ENCODE results near the gene UXT. TPM values are rescaled to one million over a fixed set of nuclear protein-coding genes. Genes with fewer than 3 reads are reported as not detected.

Gene UXT
- total RNA-seq, 1 experiment from 2014 or later: 98.0 TPM

GRCh38 chrX:47661539-47661938 lies 2.6 kb upstream of the UXT start:
- Histone ChIP-seq H3K4me1 (no peaks in the 10 kb centered on the region), H3K36me3 (no peaks in the 10 kb centered on the region), H3K4me3 (no peak overlapping the region), H3K27me3 (no peaks in the 10 kb centered on the region), H3K9me3 (replicated peaks) (no peaks in the 10 kb centered on the region), H3K27ac (no peak overlapping the region)
- no peak for DNase-seq

DNA sequence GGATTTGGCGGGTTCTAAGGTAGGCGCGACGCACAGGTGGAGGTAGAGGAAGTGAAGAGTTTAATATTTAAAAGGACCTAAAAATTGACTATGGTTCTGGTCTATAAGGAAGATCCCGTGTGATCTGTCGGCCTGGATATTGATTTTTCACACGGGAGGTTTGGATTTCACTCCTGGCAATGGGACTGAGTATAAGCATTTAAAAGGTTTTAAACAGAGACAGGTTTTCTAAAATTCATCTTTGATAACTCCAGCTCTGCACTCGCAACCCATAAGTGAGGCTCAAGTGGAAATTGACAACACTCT lies 394 bp upstream of the UXT start:
- no peaks in the 10 kb centered on the region for H3K36me3 ChIP-seq
- H3K4me1 ChIP-seq: no peaks in the 10 kb centered on the region
- H3K9me3 ChIP-seq (replicated peaks): no peaks in the 10 kb centered on the region
- peak overlapping the region; percentile 92; the same call in 1 of the 2 replicates for H3K27ac ChIP-seq
- H3K4me3 ChIP-seq: peak overlapping the region; percentile 64
- no peak for DNase-seq
- no peaks in the 10 kb centered on the region for H3K27me3 ChIP-seq

GRCh38 chrX:47658301-47658683 lies 688 bp downstream of the UXT start:
- no peaks in the 10 kb centered on the region for H3K27me3 ChIP-seq
- H3K9me3 ChIP-seq (replicated peaks): no peaks in the 10 kb centered on the region
- H3K4me3 ChIP-seq: peak overlapping the region; percentile 64
- H3K4me1 ChIP-seq: no peaks in the 10 kb centered on the region
- H3K27ac ChIP-seq: peak overlapping the region; percentile 92
- no peaks in the 10 kb centered on the region for H3K36me3 ChIP-seq
- no peak for DNase-seq

DNA sequence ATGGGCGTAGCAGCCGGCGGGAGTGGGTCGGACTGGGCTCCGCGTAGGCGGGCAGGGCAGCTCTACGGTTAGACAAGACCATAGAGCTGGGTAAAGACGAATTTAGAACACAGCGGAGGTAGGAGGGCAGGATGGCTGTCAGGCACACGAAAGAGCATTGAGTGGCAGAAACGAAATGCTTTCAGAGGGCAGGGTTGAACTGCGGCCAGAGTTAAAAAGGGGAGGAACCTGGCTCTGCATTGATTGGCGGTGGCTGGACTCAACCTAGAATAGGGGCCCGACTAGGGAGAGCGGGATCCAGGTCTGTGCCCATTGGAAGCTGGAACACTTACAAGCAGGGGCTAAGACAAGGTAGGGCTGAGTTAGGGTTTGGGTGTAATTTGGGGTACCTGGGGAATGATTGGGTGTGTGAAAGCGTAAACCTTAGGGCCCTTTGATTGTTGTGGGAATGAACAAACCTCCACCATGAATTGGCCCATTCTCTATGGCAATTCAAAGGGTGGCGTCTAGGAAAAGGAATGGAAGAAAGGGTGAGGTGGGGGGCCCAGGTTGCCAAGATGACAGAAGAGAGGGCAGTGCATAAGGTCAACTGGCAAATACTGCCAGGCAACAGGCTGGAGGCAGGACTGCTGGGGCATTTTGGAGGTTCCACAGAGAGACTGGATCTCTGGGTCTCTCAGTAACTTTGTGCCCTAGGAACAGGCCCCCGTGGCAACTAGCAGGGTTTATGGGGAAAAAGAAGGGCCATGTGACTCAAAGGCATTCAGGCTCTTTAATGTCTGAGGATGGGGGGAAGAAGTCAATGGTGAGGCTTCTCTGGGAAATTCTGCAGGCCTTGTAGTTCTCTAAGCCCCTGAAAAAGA lies 7.7 kb downstream of the UXT start:
- Histone ChIP-seq H3K4me3 (peak overlapping the region; percentile 54), H3K27me3 (no peaks in the 10 kb centered on the region), H3K9me3 (replicated peaks) (no peaks in the 10 kb centered on the region), H3K27ac (peak overlapping the region; percentile 62), H3K4me1 (no peaks in the 10 kb centered on the region), H3K36me3 (no peaks in the 10 kb centered on the region)
- DNase-seq: no peak

- H3K9me3 ChIP-seq (replicated peaks): no peaks in the 10 kb centered on the region
- peak within 1 kb of the TSS; percentile 79 for H3K27ac ChIP-seq
- peak within 1 kb of the TSS; percentile 81 for H3K4me3 ChIP-seq
- no peaks in the 10 kb centered on the region for H3K36me3 ChIP-seq
- no peaks in the 10 kb centered on the region for H3K4me1 ChIP-seq
- H3K27me3 ChIP-seq: no peaks in the 10 kb centered on the region
- peak; percentile 93 to 94 for DNase-seq
Measured at GRCh38 chrX:47650164-47651042, 8.6 kb downstream of the UXT start, which contains the start of gene ELK1. Gene ELK1, minus strand, starts transcription at chrX:47650563. Its CDS starts 9,122 bp downstream, at chrX:47641441.

DNA sequence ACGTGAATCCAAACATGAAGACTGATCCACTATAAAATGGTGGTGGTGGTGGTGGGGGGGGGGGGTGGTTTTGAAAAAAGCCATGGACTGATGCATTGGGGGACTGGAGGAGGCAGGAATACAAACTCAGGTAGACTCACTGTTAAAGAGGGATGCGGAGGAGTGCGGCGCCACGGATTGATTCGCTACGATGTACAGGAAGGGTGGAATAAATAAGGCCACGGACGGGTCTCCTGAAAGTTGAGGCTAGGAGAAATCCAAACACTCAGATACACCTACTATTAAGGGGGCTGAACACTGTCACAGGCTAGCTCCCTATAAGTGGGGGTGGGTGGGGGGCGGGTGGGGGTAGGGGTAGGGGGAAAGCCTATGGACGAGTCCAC lies 9.2 kb downstream of the UXT start:
- no peak for DNase-seq
- no peak overlapping the region for H3K27ac ChIP-seq
- no peaks in the 10 kb centered on the region for H3K27me3 ChIP-seq
- no peaks in the 10 kb centered on the region for H3K9me3 ChIP-seq (replicated peaks)
- peak overlapping the region; percentile 81 for H3K4me3 ChIP-seq
- H3K4me1 ChIP-seq: no peaks in the 10 kb centered on the region
- H3K36me3 ChIP-seq: no peaks in the 10 kb centered on the region

- no peaks in the 10 kb centered on the region for H3K4me1 ChIP-seq
- no peaks in the 10 kb centered on the region for H3K27me3 ChIP-seq
- no peaks in the 10 kb centered on the region for H3K9me3 ChIP-seq (replicated peaks)
- peak overlapping the region; percentile 81 for H3K4me3 ChIP-seq
- no peaks in the 10 kb centered on the region for H3K36me3 ChIP-seq
- DNase-seq: no peak
- no peak overlapping the region for H3K27ac ChIP-seq
Measured at GRCh38 chrX:47649271-47649670, 9.7 kb downstream of the UXT start.

DNA sequence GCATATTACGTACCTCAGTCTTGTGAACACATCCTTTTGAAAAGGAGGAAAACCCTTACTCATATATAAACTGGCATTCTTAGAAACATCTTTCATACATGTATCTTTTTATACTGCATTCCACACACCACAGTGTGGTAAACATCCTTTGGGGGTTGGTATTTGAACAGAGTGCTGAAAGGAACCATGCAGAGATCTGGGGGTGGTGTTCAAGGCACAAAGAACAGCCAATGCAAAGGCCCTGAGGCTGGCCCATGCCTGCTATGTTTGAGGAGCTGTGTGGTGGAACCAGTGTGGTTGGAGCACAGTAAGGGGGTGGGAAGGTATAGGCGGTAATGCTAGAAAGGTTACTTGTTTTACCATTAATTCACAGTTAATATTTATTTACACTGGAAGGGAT lies 10.6 kb downstream of the UXT start:
- Histone ChIP-seq H3K27ac (no peak overlapping the region), H3K9me3 (replicated peaks) (no peaks in the 10 kb centered on the region), H3K4me1 (no peaks in the 10 kb centered on the region), H3K27me3 (no peaks in the 10 kb centered on the region), H3K4me3 (no peak overlapping the region), H3K36me3 (no peaks in the 10 kb centered on the region)
- DNase-seq: no peak

DNA sequence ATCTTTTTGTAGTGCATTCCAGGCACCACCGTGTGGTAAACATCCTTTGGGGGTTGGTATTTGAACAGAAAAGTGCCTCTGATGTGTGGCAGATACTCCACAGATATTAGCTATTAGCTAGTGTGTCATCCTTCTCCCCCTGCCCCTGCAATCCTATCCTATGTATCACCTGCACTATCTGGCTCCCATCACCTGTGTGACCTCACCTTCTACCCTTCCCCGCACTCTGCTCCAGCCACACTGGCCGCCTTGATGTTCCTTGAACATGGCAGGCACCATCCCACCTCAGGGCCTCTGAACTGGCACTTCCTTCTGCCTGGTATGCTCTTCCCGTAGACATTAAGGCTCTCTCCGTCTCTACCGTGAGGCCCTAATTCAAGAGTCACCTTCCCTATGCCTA lies 12.3 kb downstream of the UXT start:
- no peak overlapping the region for H3K4me3 ChIP-seq
- H3K27ac ChIP-seq: no peak overlapping the region
- no peak for DNase-seq
- H3K27me3 ChIP-seq: no peaks in the 10 kb centered on the region
- no peaks in the 10 kb centered on the region for H3K9me3 ChIP-seq (replicated peaks)
- no peaks in the 10 kb centered on the region for H3K36me3 ChIP-seq
- H3K4me1 ChIP-seq: no peaks in the 10 kb centered on the region

DNA sequence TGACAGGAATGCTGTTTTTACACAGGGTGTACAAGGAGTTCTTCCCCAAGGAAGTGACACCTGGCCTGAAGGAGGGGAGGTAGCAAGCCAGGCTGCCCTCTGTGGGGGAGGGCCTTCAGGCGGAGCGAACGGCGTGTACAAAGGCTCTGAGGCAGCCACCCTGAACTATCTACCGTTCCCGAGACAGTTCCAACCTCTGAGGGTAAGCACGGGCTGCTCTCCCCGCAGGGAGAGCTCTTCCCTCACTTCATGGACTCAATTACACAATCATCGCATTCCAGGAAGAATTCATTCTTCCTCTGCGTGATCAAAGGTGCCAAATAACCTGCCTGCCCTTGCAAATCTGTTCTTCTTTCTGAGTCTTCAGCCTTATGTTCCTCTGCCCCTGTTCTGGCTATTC lies 13.4 kb downstream of the UXT start:
- no peak for DNase-seq
- Histone ChIP-seq H3K4me1 (no peaks in the 10 kb centered on the region), H3K27me3 (no peaks in the 10 kb centered on the region), H3K4me3 (no peak overlapping the region), H3K9me3 (replicated peaks) (no peaks in the 10 kb centered on the region), H3K27ac (no peak overlapping the region), H3K36me3 (peaks cover under 1% of the 10 kb centered on the region)

DNA sequence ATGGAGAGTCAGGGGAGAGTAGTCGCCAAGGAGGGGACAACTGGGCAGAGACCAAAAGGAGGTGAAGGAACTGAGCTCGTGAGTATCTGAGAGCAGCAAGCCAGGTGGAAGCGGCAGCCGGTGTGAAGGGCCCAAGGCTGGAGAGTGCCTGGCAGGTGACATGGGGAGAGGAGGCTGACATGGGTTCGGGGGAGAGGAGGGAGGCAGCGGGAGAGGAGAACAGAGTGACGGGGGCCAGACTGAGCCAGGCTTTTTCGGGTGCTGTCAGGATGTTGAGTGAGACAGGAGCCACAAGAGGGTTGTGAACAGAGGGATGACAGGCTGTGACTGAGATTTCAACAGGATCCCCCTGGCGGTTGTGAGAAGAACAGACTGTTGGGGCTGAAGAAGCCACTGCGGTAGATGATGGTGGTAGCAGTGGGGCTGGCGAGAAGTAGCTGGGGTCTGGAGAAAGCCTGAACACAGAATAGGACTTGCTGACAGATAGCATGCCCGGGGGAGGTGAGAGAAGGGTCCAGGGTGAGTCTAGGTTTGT lies 14.4 kb downstream of the UXT start:
- Histone ChIP-seq H3K27ac (no peak overlapping the region), H3K36me3 (peaks cover 8% of the 10 kb centered on the region), H3K4me3 (no peak overlapping the region), H3K9me3 (replicated peaks) (no peaks in the 10 kb centered on the region), H3K4me1 (no peaks in the 10 kb centered on the region), H3K27me3 (no peaks in the 10 kb centered on the region)
- no peak for DNase-seq

GRCh38 chrX:47643926-47644325 lies 15.1 kb downstream of the UXT start:
- Histone ChIP-seq H3K27me3 (no peaks in the 10 kb centered on the region), H3K36me3 (peaks cover 8% of the 10 kb centered on the region), H3K27ac (no peak overlapping the region), H3K4me3 (no peak overlapping the region), H3K9me3 (replicated peaks) (no peaks in the 10 kb centered on the region), H3K4me1 (no peaks in the 10 kb centered on the region)
- no peak for DNase-seq

GRCh38 chrX:47638816-47639215 lies 20.2 kb downstream of the UXT start:
- Histone ChIP-seq H3K4me1 (no peaks in the 10 kb centered on the region), H3K27ac (no peak overlapping the region), H3K4me3 (no peak overlapping the region), H3K9me3 (replicated peaks) (no peaks in the 10 kb centered on the region), H3K27me3 (no peaks in the 10 kb centered on the region), H3K36me3 (peaks cover 8% of the 10 kb centered on the region)
- DNase-seq: no peak

- no peak overlapping the region for H3K4me3 ChIP-seq
- no peaks in the 10 kb centered on the region for H3K9me3 ChIP-seq (replicated peaks)
- no peak for DNase-seq
- H3K36me3 ChIP-seq: peaks cover 8% of the 10 kb centered on the region
- no peaks in the 10 kb centered on the region for H3K4me1 ChIP-seq
- no peak overlapping the region for H3K27ac ChIP-seq
- H3K27me3 ChIP-seq: no peaks in the 10 kb centered on the region
Measured at GRCh38 chrX:47637546-47638195, 21.3 kb downstream of the UXT start.

Measured in SJCRH30 (cell line).